ENCODE results near the gene ATP11A.

The ATP11A gene

GRCh38 chr13:112750570-112750969, 60.7 kb downstream of the ATP11A start:
- H3K4me3 ChIP-seq (ENCODE audit: low read depth, low read length), result no peak overlapping the region
- no peaks in the 10 kb centered on the region for H3K36me3 ChIP-seq (ENCODE audit: control insufficient read depth in 2 of 2, insufficient read depth in 1 of 2, low read length in 2 of 2)
- no peak overlapping the region for H3K27ac ChIP-seq (ENCODE audit: extremely low read depth, low read depth, low read length)
- ChIA-PET CTCF (no interaction called here), POLR2A (no interaction called here)
- H3K4me1 ChIP-seq (ENCODE audit: control insufficient read depth, insufficient read depth, low read length), result no peaks in the 10 kb centered on the region
- no peak for TF ChIP-seq ZNF548 (tag by site-specific recombination; IDR thresholded peaks at IDR 0.05)
- H3K9me3 ChIP-seq (ENCODE audit: control insufficient read depth, insufficient read depth, low read depth, low read length), result no peaks in the 10 kb centered on the region

DNA sequence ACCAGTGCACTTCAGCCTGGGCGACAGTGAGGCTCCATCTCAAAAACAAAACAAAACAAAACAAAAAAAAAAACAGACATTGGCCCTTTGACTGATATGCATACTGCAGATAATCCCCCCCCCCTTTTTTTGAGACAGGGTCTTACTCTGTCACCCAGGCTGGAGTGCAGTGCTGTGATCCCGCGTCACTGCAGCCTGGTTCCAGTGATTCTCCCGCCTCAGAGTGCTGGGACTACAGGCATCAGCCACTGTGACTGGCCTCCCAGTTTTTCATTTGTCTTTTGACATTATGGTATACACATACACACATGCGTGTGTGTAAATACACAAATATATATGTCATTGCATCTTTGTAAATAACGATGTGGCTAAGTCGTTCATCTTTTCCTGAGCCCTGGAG, 61.8 kb downstream of the ATP11A start:
- CTCF ChIA-PET, result no interaction called here
- Histone ChIP-seq H3K36me3 (ENCODE audit: control insufficient read depth in 2 of 2, insufficient read depth in 1 of 2, low read length in 2 of 2) (no peaks in the 10 kb centered on the region), H3K4me1 (ENCODE audit: control insufficient read depth, insufficient read depth, low read length) (no peaks in the 10 kb centered on the region), H3K4me3 (ENCODE audit: low read depth, low read length) (no peak overlapping the region), H3K9me3 (ENCODE audit: control insufficient read depth, insufficient read depth, low read depth, low read length) (no peaks in the 10 kb centered on the region), H3K27ac (ENCODE audit: extremely low read depth, low read depth, low read length) (no peak overlapping the region)
- POLR2A ChIA-PET, result no interaction called here
- TF ChIP-seq SP2 (tag by site-specific recombination; IDR thresholded peaks at IDR 0.05), result no peak
- TF ChIP-seq ZBTB8A (tag by site-specific recombination; IDR thresholded peaks at IDR 0.05), result no peak
- no peak for TF ChIP-seq ZNF654 (tag by site-specific recombination; IDR thresholded peaks at IDR 0.05; ENCODE audit: low read depth)
- no peak for TF ChIP-seq ZNF138 (tag by site-specific recombination; IDR thresholded peaks at IDR 0.05; ENCODE audit: borderline replicate concordance)
- no peak for TF ChIP-seq ZNF621 (tag by site-specific recombination; IDR thresholded peaks at IDR 0.05)
- no peak for TF ChIP-seq MEIS1 (CRISPR knock-in tag; IDR thresholded peaks at IDR 0.05; ENCODE audit: borderline replicate concordance)
- TF ChIP-seq FEZF1 (tag by site-specific recombination; IDR thresholded peaks at IDR 0.05), result no peak

GRCh38 chr13:112752211-112752610, 62.4 kb downstream of the ATP11A start:
- ChIA-PET POLR2A (no interaction called here), CTCF (no interaction called here)
- H3K4me1 ChIP-seq (ENCODE audit: control insufficient read depth, insufficient read depth, low read length), result no peaks in the 10 kb centered on the region
- no peak overlapping the region for H3K4me3 ChIP-seq (ENCODE audit: low read depth, low read length)
- H3K36me3 ChIP-seq (ENCODE audit: control insufficient read depth in 2 of 2, insufficient read depth in 1 of 2, low read length in 2 of 2), result no peaks in the 10 kb centered on the region
- TF ChIP-seq SCRT1 (tag by site-specific recombination; IDR thresholded peaks at IDR 0.05; ENCODE audit: borderline replicate concordance) (no peak), ZNF701 (tag by site-specific recombination; IDR thresholded peaks at IDR 0.05) (no peak), ZNF571 (tag by site-specific recombination; IDR thresholded peaks at IDR 0.05) (no peak), MEIS1 (CRISPR knock-in tag; IDR thresholded peaks at IDR 0.05; ENCODE audit: borderline replicate concordance) (no peak), ZNF792 (tag by site-specific recombination; IDR thresholded peaks at IDR 0.05) (no peak), ZNF280C (tag by site-specific recombination; IDR thresholded peaks at IDR 0.05) (no peak), ZNF157 (tag by site-specific recombination; IDR thresholded peaks at IDR 0.05) (no peak), ZBTB17 (tag by site-specific recombination; IDR thresholded peaks at IDR 0.05) (no peak), ZNF777 (tag by site-specific recombination; IDR thresholded peaks at IDR 0.05; ENCODE audit: borderline replicate concordance) (no peak), ZNF266 (tag by site-specific recombination; IDR thresholded peaks at IDR 0.05; ENCODE audit: low read depth) (no peak), ZNF24 (tag by site-specific recombination; IDR thresholded peaks at IDR 0.05) (no peak), ZNF175 (tag by site-specific recombination; IDR thresholded peaks at IDR 0.05) (no peak), ZNF391 (tag by site-specific recombination; IDR thresholded peaks at IDR 0.05; ENCODE audit: borderline replicate concordance, low read depth) (no peak), ZNF623 (tag by site-specific recombination; IDR thresholded peaks at IDR 0.05) (no peak), ZNF2 (tag by site-specific recombination; IDR thresholded peaks at IDR 0.05) (no peak), KLF8 (tag by site-specific recombination; IDR thresholded peaks at IDR 0.05) (no peak), ZFHX2 (tag by site-specific recombination; conservative IDR thresholded peaks at IDR 0.05) (no peak), ZSCAN23 (tag by site-specific recombination; IDR thresholded peaks at IDR 0.05) (no peak), GFI1B (tag by site-specific recombination; IDR thresholded peaks at IDR 0.05) (no peak), RBAK (tag by site-specific recombination; IDR thresholded peaks at IDR 0.05) (no peak)
- H3K9me3 ChIP-seq (ENCODE audit: control insufficient read depth, insufficient read depth, low read depth, low read length), result no peaks in the 10 kb centered on the region
- no peak overlapping the region for H3K27ac ChIP-seq (ENCODE audit: extremely low read depth, low read depth, low read length)

Data from HEK293 (cell line).